Erythroblast (primary cell): ENCODE results near the gene CD48.
A peak's percentile ranks its signal among the peaks of the same experiment; 100 is the strongest.
"Not testable (repeated sequence)": the region's sequence is repeated elsewhere in the genome, so short reads cannot be mapped to it uniquely, and the experiment has no call there.

ENCODE experiments used
- DNase-seq, 2 experiments: peaks; one replicate each; lab custom pipeline; 2025; lab: John Stamatoyannopoulos, UW
- GATA1 ChIP-seq: IDR thresholded peaks from 2 replicates; pipeline ENCODE4 v1.6.1; 2011; ENCODE audit warnings: low read depth, mild to moderate bottlenecking, control low read depth, low read length, moderate library complexity
- POLR2A ChIP-seq: IDR thresholded peaks from 2 replicates; pipeline ENCODE4 v1.6.1; 2011; ENCODE audit warnings: mild to moderate bottlenecking, low read length

Gene CD48

GRCh38 chr1:160727316-160727640 is 15.7 kb upstream of the CD48 start:
- TF ChIP-seq GATA1 (no peak), POLR2A (no peak)
- no peak for DNase-seq

DNA sequence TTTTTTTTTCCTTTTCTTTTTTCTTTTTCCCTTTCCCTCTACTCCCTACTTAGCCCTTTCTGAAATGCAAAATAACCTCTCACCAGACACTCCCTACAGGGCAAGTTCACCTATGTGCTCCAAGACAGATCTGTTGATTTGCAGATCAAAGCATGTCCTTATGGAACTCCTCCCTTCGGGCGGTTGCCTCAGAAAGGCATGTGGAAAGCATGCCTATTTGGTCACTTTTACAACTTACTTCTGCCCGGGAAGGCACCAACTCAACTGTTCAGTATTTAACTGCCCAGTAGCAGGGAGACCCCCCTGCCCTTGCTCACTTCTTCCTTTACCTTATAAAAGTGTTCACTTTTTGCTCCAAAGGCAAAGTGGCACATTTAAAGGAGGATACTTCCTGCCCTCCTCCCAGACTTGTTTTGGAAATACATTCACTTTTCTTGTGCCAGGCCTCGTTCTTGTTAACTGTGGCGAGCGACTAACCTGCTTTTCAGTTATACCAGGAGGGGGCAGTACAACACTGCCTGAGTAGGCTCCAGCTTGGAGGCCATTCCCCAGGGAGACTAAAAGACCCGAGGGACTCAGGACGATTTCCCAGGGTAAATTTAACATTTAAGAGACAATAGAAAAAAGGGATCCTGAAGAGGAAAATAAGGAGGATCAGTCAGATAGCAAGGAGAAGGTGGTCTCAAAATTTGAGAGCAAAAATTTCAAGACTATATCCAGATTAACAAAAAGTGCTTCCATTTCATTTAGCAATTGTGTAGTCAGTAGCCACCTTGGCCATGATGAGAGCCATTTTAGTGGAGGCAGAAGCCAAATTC is 15.1 kb upstream of the CD48 start:
- no peak for TF ChIP-seq POLR2A
- no peak for TF ChIP-seq GATA1
- DNase-seq: peak; percentile 79 to 81

DNA sequence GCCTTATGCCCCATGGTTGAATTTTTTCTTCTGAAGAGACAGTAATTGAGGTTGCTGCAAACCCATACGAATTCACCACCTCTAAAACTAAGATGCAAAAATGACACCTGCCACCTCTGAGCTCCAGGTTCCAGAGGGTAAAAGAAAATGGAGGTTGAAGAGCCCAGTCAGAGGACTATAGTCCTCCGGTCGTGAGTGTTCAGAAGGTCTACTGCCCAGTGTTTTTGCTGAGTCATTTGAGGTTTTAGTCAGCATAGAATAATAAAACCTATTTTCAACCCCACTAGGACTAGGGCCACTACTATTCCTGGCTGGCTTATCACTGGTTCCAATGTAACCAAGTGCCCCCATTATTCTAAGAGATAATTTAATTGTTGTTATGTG is 14.5 kb upstream of the CD48 start:
- peak; percentile 55 to 63 for DNase-seq
- TF ChIP-seq GATA1 (no peak), POLR2A (no peak)

- no peak for DNase-seq
- no peak for TF ChIP-seq POLR2A
- no peak for TF ChIP-seq GATA1
Measured at GRCh38 chr1:160724465-160725242, 13.0 kb upstream of the CD48 start.

DNA sequence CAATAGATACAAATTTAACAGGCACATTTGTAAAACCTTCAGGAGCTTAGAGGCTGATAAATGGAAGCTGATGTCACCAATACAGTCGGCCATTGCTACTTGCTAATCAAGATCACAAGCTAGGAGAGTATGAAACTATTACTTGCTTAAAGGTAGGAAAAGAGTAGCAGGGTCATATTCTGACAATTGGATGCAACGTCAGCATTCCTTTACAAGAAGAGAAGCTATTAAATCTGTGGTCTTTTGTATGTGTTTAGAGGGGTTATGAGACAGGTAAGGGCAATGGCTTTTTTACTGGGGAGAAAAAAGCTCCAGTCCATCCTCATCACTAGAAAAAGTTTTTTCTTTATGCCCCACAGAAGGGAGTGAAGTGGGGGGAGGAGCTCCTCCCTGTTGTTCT is 11.7 kb upstream of the CD48 start:
- TF ChIP-seq POLR2A (no peak), GATA1 (no peak)
- DNase-seq: no peak

GRCh38 chr1:160722726-160723125 is 11.1 kb upstream of the CD48 start:
- no peak for TF ChIP-seq POLR2A
- TF ChIP-seq GATA1: no peak
- no peak for DNase-seq

DNA sequence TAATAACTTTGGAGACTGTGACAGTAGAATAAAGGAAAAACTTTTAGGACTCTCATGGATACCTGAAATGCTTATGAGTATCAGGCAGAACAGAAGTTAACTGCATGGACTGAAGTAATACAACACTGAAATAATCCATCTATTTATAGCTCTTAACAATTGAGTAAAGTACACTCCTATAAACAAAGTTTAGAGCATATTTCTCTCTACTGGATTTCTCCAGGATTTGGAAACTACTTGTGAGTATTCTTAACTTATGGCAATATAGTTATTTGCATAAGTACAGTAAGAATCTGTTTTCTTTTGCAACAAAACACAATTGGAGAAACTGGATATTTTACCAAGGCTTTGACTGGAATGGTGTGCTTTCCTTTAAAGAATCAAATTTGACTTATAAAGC is 9.9 kb upstream of the CD48 start:
- DNase-seq: no peak
- TF ChIP-seq POLR2A (no peak), GATA1 (no peak)

GRCh38 chr1:160720356-160721085 is 8.9 kb upstream of the CD48 start:
- DNase-seq: no peak

GRCh38 chr1:160718210-160718609 is 6.6 kb upstream of the CD48 start:
- no peak for TF ChIP-seq GATA1
- TF ChIP-seq POLR2A: no peak
- no peak for DNase-seq

More at GRCh38 chr1:160720356-160721085, 8.9 kb upstream of the CD48 start:
- TF ChIP-seq POLR2A: no peak
- TF ChIP-seq GATA1: no peak

DNA sequence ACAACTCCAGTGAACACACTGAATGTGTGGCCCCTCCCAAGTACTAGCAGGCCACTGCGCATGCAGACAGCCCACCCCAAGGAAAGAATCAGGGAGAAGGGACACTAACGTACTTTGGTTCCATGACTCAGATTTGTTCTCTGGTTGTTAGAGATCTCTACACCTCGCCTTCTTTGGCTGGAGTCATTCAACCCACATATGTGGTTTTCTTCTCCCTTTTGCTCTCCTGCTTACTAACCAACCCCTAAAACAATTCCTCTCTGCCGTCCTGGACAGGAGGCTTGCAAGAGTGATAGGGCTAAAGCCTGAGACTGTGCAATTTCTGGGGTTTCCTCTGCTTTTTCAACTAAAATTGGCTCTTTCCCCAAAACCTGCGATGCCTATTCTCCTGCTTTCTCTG is 5.7 kb upstream of the CD48 start:
- no peak for DNase-seq
- TF ChIP-seq POLR2A: no peak
- TF ChIP-seq GATA1: no peak

DNA sequence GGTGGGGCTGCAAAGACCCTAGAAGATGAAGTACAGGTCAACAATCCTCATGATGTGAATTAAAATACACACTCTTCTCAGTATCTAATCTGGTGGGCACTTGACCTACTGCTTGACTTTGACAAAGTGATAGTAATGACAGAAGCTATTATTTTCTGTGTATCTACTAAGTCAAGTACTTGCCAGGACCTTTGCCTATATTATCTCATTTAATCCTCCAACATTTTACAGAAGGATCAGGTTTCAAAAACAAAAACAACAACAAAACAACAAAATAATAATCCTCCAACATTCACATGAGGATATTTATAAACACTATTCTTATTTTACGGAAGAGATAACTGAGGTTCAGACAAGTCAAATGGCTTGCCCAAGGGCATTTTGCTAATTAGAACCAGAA is 4.4 kb upstream of the CD48 start:
- TF ChIP-seq POLR2A (no peak), GATA1 (no peak)
- no peak for DNase-seq

DNA sequence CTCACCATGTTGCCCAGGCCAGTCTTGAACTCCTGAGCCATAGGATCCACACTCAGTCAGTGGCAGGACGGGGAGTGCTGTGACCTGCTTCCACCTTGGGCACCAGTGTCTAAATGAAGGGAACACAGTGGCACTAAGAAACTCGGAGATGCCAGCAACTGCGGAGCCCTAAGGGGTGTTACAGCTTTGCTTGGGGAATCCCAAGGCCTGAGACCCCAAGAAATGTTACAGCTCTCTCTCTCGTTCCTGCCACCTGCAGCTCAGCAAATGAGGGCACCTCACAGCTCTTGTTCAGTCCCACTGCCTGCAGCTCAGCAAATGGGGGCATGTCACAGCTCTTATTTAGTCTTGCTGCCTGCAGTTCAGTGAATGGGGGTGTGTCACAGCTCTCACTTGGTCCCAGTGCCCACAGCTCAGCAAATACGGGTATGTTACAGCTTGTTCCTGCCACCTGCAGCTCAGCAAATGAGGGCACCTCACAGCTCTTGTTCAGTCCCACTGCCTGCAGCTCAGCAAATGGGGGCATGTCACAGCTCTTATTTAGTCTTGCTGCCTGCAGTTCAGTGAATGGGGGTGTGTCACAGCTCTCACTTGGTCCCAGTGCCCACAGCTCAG is 2.5 kb upstream of the CD48 start:
- DNase-seq: not testable (repeated sequence)

GRCh38 chr1:160713161-160713560 is 1.5 kb upstream of the CD48 start:
- DNase-seq: no peak
- no peak for TF ChIP-seq POLR2A
- no peak for TF ChIP-seq GATA1

- not testable (repeated sequence) for DNase-seq
Measured at GRCh38 chr1:160712525-160713080, 981 bp upstream of the CD48 start.
